PC-9 (cell line): ENCODE measurements around the gene C18orf54. TPM values are rescaled to one million over a fixed set of nuclear protein-coding genes. Genes with fewer than 3 reads are reported as not detected.

Experiments used
- BruUV-seq: library from RNA; stranded (reverse); fragments of 400-500 nt; replicated peaks from 2 replicates; lab custom pipeline; 2021; lab: Mats Ljungman, UMichigan
- CTCF ChIA-PET: fragments of 300-600 bp; sonication (Branson Sonifier 250); formaldehyde crosslinking; loops from one replicate; lab custom pipeline; 2022; ENCODE audit warnings: antibody characterized with exemption; lab: Charles Lee
- POLR2A ChIA-PET: fragments of 300-600 bp; sonication (Branson Sonifier 250); formaldehyde crosslinking; loops from one replicate; lab custom pipeline; 2022; ENCODE audit warnings: antibody characterized with exemption; ENCODE audit not compliant: unreplicated experiment; lab: Charles Lee
- DNase-seq, 2 experiments: peaks; one replicate each; pipeline versions ENCODE4 v3.0.0 to v3.0.0-alpha.2; 2015 to 2022; ENCODE audit warnings: mixed read lengths in 1 of 2
- H2AFZ ChIP-seq: fragments of 200-600 bp; sonication (generic); 2 replicates; pipeline ENCODE4 v1.8.1; 2017; ENCODE audit warnings: antibody characterized with exemption
- H3F3A ChIP-seq: fragments of 200-600 bp; sonication (generic); 2 replicates; pipeline ENCODE4 v1.8.1; 2017; ENCODE audit warnings: antibody characterized with exemption, mild to moderate bottlenecking, low read depth; ENCODE audit not compliant: insufficient read depth
- H3K27ac ChIP-seq: fragments of 200-600 bp; sonication (generic); 2 replicates; pipeline ENCODE4 v1.6.1; 2016; ENCODE audit warnings: mixed run types
- H3K27me3 ChIP-seq: fragments of 200-600 bp; sonication (generic); 2 replicates; pipeline ENCODE4 v1.6.1; 2016; ENCODE audit warnings: low read depth, mixed run types; ENCODE audit not compliant: insufficient read depth
- H3K36me3 ChIP-seq: fragments of 200-600 bp; sonication (generic); 2 replicates; pipeline ENCODE4 v1.6.1; 2016; ENCODE audit warnings: low read depth, mixed run types
- H3K4me1 ChIP-seq: fragments of 200-600 bp; sonication (generic); replicated peaks from 2 replicates; pipeline ENCODE4 v1.6.1; 2016; ENCODE audit warnings: mixed run types; ENCODE audit not compliant: insufficient read depth
- H3K4me2 ChIP-seq: fragments of 200-600 bp; sonication (generic); 2 replicates; pipeline ENCODE4 v1.6.1; 2017; ENCODE audit warnings: mixed run types
- H3K4me3 ChIP-seq: fragments of 200-600 bp; sonication (generic); 2 replicates; pipeline ENCODE4 v1.6.1; 2016; ENCODE audit warnings: mixed run types
- H3K79me2 ChIP-seq: fragments of 200-600 bp; sonication (generic); 2 replicates; pipeline ENCODE4 v1.6.1; 2017; ENCODE audit warnings: low read depth, mixed run types
- H3K9me2 ChIP-seq: fragments of 200-600 bp; sonication (generic); 2 replicates; pipeline ENCODE4 v1.8.1; 2017; ENCODE audit warnings: mild to moderate bottlenecking; ENCODE audit not compliant: insufficient read depth
- H3K9me3 ChIP-seq: fragments of 200-600 bp; sonication (generic); 2 replicates; pipeline ENCODE4 v1.8.1; 2016; ENCODE audit warnings: low read depth; ENCODE audit not compliant: insufficient read depth
- H4K20me1 ChIP-seq: fragments of 200-600 bp; sonication (generic); 2 replicates; pipeline ENCODE4 v1.8.1; 2017; ENCODE audit not compliant: insufficient read depth
- CTCF ChIP-seq: fragments of 200-600 bp; sonication (generic); conservative IDR thresholded peaks from 2 replicates; pipeline ENCODE4 v1.6.1; 2017; ENCODE audit warnings: mixed run types, antibody characterized with exemption, mild to moderate bottlenecking, moderate library complexity
- EZH2 ChIP-seq: fragments of 200-600 bp; sonication (generic); IDR thresholded peaks from 2 replicates; pipeline ENCODE4 v1.8.0; 2017; ENCODE audit warnings: antibody characterized with exemption, low read depth
- intact Hi-C: fragments of 100-400 bp; cut with micrococcal nuclease; formaldehyde crosslinking; loops from one replicate; pipeline ENCODE4 v1.10.0; 2022; ENCODE audit not compliant: unreplicated experiment
- total RNA-seq: library from RNA; stranded (reverse); gene quantifications from 2 replicates; pipeline ENCODE4 v1.2.3, GENCODE V29; 2021

Gene C18orf54
- total RNA-seq, 1 experiment from 2014 or later = 7.6 TPM

- Histone ChIP-seq H3K4me3 (no peak overlapping the region), H3K4me2 (no peak overlapping the region), H3K9me3 (no peaks in the 10 kb centered on the region), H3K27me3 (no peaks in the 10 kb centered on the region), H4K20me1 (no peaks in the 10 kb centered on the region), H2AFZ (no peak overlapping the region), H3K4me1 (no peaks in the 10 kb centered on the region), H3F3A (no peaks in the 10 kb centered on the region), H3K36me3 (no peaks in the 10 kb centered on the region), H3K27ac (no peak overlapping the region), H3K9me2 (no peaks in the 10 kb centered on the region), H3K79me2 (no peaks in the 10 kb centered on the region)
- ChIA-PET CTCF (interaction anchor here (1.4 kb wide), 1 partner anchor 107 kb away, joined by 3 read pairs; no protein-coding TSS in a partner anchor), POLR2A (no interaction called here)
- no TSS peak for BruUV-seq
- TF ChIP-seq EZH2 = no peak
- no peak for TF ChIP-seq CTCF
- intact Hi-C loops = no loop called here
- DNase-seq = no peak
Measured at GRCh38 chr18:54329787-54330186, 27.9 kb upstream of the C18orf54 start.

DNA sequence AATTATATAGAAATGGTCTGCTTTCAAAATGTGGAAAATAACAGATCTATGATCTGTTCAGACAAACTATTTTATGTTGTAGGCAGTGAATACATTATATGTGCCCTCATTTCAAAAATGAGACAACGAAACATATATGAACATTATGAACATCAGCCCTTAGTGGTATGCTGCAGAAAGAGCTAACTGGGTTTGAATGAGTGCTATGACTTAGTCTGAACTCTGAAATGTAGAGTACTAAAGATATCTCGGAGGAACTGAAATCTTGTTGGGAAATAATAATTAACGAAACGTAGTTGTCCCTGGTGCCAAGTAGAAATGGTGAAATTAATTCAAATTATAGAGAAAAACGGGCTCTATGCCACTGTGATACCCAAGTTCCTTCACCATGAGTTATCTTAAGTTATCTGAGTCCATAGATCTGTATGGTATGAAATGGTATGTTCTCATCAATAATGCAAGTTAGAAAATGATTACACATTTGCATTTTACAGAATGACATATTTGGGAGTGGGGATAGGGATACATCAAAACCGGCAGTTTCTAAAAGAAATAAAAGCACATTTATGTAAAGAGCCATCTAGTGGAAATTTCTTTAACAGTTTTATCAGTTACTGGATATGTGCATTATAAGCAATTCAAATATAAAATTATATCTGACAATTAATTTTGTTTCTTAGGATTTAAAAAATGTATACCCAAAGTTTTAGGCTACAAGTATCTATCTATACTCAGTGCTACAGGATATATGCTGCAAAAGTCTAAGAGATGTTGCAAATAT is 26.7 kb upstream of the C18orf54 start:
- no peak overlapping the region for H3K27ac ChIP-seq
- H3K27me3 ChIP-seq = no peaks in the 10 kb centered on the region
- no peak overlapping the region for H3K4me2 ChIP-seq
- DNase-seq = no peak
- intact Hi-C loops = no loop called here
- no peak overlapping the region for H3K4me3 ChIP-seq
- ChIA-PET CTCF (interaction anchor here (1.4 kb wide), 1 partner anchor 108 kb away, joined by 3 read pairs; no protein-coding TSS in a partner anchor), POLR2A (no interaction called here)
- no peaks in the 10 kb centered on the region for H3K9me3 ChIP-seq
- H4K20me1 ChIP-seq = no peaks in the 10 kb centered on the region
- H3K9me2 ChIP-seq = no peaks in the 10 kb centered on the region
- no peaks in the 10 kb centered on the region for H3K79me2 ChIP-seq
- TF ChIP-seq CTCF = no peak; the same call in 1 of the 2 replicates
- no peak for TF ChIP-seq EZH2
- no peak overlapping the region for H2AFZ ChIP-seq
- H3K36me3 ChIP-seq = no peaks in the 10 kb centered on the region
- no TSS peak for BruUV-seq
- no peaks in the 10 kb centered on the region for H3F3A ChIP-seq
- no peaks in the 10 kb centered on the region for H3K4me1 ChIP-seq

- ChIA-PET CTCF (no interaction called here), POLR2A (no interaction called here)
- no peaks in the 10 kb centered on the region for H3K36me3 ChIP-seq
- H3K9me2 ChIP-seq = no peaks in the 10 kb centered on the region
- no peak for DNase-seq
- BruUV-seq = no TSS peak
- H3F3A ChIP-seq = no peaks in the 10 kb centered on the region
- no peaks in the 10 kb centered on the region for H3K79me2 ChIP-seq
- no peak overlapping the region for H3K27ac ChIP-seq
- H3K4me3 ChIP-seq = no peak overlapping the region
- no peak overlapping the region for H2AFZ ChIP-seq
- H3K27me3 ChIP-seq = no peaks in the 10 kb centered on the region
- H4K20me1 ChIP-seq = no peaks in the 10 kb centered on the region
- H3K9me3 ChIP-seq = no peaks in the 10 kb centered on the region
- TF ChIP-seq CTCF (no peak), EZH2 (no peak)
- H3K4me2 ChIP-seq = no peak overlapping the region
- no peaks in the 10 kb centered on the region for H3K4me1 ChIP-seq
- intact Hi-C loops = no loop called here
Measured at GRCh38 chr18:54335638-54336173, 22.0 kb upstream of the C18orf54 start.
